CD4-positive, alpha-beta T cell treated with Interleukin-2 at 100 ng/mL for 4 hours (primary cell): ENCODE measurements around the gene HPCAL1.
A peak's percentile ranks its signal among the peaks of the same experiment; 100 is the strongest.

Experiments used
- DNase-seq: peaks from one replicate; pipeline ENCODE4 v3.0.0-alpha.2; 2020; ENCODE audit warnings: low spot score

Gene HPCAL1

DNA sequence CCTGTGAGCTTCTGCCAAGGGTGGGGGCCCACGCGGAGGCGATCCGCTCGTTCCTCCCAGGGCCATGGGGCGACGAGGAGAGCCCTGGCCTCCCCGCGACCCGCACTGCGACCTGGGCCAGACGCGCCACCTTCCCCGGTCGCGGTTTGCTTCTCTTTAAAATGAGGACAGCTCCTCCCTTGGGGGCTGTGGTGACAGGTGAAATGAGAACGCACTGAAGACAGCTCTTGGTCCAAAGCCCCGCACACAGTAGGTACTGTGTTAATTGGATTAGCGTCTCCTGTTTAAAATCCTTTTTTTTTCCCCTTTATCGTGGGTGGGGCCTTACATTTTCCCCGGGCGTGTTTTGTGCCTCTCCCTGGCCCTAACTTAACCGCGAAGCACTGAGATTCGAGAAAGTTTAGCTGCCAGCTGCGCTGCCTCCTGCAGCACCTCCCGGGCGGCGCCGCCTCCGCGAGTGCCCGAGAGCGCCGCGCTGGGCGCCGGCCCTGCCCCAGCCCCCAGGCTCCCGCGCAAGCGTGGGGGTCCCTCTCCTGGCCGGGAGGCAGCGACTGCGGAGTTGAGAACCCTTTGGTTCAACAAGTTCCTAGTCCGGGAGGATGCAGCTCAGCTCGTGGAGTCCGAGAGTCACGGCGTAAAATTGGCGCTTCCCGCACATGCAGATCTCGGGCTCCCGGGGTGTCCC is 1.1 kb downstream of the HPCAL1 start:
- peak; percentile 30 for DNase-seq

DNA sequence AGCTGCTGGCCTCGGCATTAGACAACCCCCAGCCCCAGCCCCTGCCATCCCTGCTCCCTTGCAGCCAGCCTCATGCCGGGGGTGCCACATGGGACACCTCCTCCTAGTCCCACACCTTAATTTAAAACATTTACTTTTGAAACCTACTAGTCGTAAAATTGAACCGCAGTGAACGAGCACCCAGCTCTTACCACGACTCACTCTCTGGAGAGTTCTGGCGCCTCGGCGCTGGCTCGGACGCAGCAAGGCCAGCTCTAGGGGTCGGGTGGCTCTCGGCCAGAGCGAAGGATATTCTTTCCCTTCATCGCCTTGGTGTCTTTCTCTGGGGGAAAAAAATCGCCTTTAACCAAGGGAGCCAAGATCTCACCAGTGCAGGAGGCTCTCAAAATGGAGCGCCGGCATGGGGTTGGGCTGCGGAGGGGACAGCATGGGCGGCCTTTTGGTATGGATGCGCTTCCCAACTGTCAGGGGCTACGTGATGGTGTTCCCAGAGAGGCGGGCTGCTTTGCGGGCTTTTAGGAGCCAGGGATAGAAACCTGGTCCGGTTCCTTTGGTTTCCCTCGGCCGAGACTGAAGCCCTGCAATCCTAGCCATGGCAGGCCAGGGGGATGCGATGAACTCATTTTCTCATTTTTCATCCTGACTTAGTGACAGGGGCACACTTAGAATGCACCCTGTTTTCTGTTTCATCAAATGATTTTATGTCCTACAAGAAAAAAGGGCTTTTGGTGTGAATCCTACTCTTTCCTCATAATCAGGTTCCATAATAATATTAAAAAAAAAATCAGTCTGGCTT is 2.0 kb downstream of the HPCAL1 start:
- DNase-seq = no peak

DNA sequence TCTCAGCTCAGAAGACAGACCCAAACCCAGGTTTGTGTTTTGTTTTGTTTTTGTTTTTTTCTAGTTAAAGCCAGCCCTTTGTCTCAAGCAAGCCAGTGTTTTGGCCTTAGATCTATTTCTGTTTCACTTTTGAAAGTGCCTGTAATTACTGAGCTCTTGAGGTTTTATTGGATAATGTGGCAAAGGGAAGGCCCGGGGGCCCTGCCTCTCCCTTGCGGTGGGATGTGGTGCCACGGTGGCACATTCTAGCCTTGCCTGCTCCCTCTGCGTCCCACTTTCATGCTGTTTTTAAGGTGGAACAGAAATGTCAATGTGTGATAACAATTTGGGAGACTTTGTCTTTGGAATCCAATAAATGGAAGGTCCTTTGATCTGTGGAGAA is 2.5 kb downstream of the HPCAL1 start:
- DNase-seq = peak; percentile 42

GRCh38 chr2:10305715-10306114 is 3.0 kb downstream of the HPCAL1 start:
- peak; percentile 35 for DNase-seq

GRCh38 chr2:10306901-10307463 is 4.3 kb downstream of the HPCAL1 start:
- no peak for DNase-seq

- DNase-seq = no peak
These were observed 5.0 kb downstream of the HPCAL1 start for GRCh38 chr2:10307561-10308156.

GRCh38 chr2:10308866-10309265 is 6.2 kb downstream of the HPCAL1 start:
- no peak for DNase-seq

GRCh38 chr2:10309286-10309685 is 6.6 kb downstream of the HPCAL1 start:
- no peak for DNase-seq

- no peak for DNase-seq
These were observed 7.7 kb downstream of the HPCAL1 start for GRCh38 chr2:10310309-10310888.

DNA sequence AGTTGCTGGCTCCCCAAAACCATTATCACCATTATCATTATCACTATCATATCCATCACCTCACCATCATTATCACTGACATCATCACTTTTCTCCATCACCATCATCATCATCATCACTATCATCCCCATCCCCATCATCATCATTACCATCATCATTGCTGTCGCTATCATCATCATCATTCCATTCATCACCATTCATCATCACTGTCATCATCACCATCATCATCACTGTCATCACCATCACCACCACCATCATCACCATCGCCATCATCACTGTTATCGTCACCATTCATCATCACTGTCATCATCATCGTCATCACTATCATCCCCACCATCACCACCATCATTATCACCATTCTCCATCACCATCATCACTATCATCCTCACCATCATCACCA is 9.0 kb downstream of the HPCAL1 start:
- no peak for DNase-seq

- DNase-seq = no peak
These were observed 9.8 kb downstream of the HPCAL1 start for GRCh38 chr2:10312437-10312957.

- no peak for DNase-seq
These were observed 13.6 kb downstream of the HPCAL1 start for GRCh38 chr2:10316336-10316735.

DNA sequence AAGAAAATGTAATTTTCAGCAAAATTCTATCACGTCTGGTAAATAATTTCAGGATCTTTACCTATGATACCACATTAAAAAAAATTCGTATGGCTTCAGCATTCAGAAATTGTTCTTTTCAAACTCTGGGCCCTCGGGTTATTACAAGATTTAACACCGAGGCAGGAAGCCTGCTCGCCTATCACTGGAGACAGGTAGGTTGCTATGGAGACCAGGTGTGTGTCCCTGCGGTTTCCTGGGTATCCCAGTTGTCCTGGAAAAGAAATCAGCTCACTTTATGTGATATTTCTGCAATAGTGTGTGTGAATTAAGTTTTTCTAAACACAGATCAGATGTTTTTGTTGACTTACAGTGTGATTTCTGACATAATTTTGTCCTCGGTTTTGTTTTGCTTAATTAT is 14.2 kb downstream of the HPCAL1 start:
- DNase-seq = no peak

- DNase-seq = no peak
These were observed 14.9 kb downstream of the HPCAL1 start for GRCh38 chr2:10317646-10318045.

- DNase-seq = no peak
These were observed 15.6 kb downstream of the HPCAL1 start for GRCh38 chr2:10318345-10318744.

- DNase-seq = no peak
These were observed 17.3 kb downstream of the HPCAL1 start for GRCh38 chr2:10319892-10320574.

- no peak for DNase-seq
These were observed 17.8 kb downstream of the HPCAL1 start for GRCh38 chr2:10320575-10320931.

- DNase-seq = no peak
These were observed 18.2 kb downstream of the HPCAL1 start for GRCh38 chr2:10320933-10321332.

DNA sequence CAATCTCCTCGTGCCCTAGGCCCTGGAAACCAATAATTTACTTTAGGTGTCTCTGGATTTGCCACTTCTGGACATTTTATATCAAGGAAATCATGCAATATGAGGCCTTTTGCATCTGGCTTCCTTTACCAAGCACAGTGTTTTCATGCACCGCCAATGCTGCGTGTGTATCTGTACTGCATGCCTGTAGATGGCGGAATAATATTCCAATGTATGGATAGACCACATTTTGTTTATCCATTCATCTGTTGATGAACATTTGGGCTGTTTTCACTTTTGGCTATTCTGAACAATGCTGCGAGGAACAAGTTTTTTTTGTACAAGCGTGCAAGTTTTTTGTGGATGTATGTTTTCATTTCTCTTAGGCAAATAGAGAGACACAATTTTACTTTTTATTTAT is 18.9 kb downstream of the HPCAL1 start:
- DNase-seq = no peak

GRCh38 chr2:10322481-10322880 is 19.8 kb downstream of the HPCAL1 start:
- no peak for DNase-seq

DNA sequence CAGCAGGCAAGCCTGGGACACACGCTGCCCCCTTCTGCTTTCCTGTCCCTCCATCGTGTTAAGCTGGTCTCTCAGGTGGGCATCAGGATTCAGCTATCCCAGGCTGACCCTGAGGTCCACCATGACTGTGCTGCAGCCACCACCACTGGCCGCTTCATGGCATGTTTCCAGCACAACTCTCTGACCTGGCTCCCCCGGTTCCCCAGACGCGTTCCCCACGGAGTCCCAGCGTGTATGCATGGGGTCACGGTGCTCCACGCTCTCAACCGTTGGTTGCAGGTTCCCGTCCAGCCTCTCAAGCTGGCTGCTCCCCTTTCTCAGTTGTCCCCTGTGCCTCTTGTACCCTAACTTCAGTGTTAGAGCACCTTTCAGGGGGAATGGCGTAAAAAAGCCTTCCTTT is 20.3 kb downstream of the HPCAL1 start:
- DNase-seq = no peak

DNA sequence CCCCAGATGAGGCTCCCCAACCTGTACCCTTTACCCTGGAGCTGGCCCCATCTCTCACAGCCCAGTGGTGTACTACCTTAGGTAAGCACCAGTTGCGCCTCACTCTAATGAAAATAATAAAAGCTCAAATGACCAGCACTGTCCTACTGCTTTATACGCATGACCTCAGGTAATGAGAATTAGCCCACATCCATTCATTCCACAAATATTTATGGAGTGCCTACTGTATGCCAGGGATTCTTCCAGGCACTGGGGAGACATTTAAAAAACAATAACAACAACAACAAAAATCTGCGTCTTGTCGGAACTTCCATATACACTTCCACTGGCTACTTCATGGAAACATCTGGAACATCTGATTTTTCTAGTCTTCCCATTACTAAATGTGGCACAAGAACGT is 20.8 kb downstream of the HPCAL1 start:
- no peak for DNase-seq
